ENCODE data around the gene PER2.

Gene PER2

DNA sequence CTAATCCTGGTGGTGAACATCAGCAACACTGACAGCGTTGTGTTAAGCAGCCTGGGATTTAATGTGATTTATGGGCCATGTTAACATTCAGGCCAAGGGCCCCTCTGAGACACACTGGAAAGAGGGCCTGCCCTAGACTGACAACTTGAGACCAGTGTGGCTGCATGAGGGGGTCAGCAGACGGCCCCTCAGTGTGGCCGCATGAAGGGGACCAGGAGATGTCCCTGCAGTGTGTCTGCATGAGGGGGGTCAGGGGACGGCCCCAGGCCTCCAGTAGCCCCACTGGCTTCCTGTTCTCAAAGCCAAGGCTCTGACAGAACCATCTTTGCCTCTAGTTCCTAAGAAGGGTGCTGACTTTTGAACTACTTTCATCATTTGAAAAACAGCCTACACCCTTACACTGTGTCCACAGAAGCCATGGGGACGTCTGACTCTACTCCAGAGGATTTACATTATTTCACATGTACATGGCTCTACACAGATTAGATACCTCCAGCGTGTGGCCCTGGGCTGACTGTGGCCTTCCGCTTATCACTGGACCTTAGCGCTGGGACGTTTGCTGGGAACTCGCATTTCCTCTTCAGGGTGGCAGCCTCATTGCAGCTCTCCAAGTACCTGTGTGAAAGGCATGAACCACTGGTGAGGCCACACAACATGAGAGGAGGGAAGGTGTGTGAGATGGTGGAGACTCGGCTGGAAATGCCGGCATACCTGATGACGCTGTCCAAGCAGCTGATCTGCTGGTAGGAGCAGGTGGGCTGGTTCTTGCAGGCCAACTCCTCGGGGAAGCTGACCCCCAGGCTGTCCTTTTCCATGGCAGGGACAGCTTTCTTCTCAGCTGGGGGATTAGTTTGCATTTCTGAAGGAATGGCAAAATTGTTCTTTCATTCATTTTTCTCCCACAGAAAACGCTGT, 30.4 kb downstream of the PER2 start:
- no peak for DNase-seq (ENCODE audit: extremely low spot score)
- no peak for TF ChIP-seq SUZ12 (IDR thresholded peaks at IDR 0.05)
- TF ChIP-seq FOXM1 (IDR thresholded peaks at IDR 0.05; ENCODE audit: borderline replicate concordance): no peak
- TF ChIP-seq BHLHE40 (IDR thresholded peaks at IDR 0.05; ENCODE audit: borderline replicate concordance): no peak
- TF ChIP-seq ARNT (IDR thresholded peaks at IDR 0.05): no peak
- no peak for TF ChIP-seq ELF4 (IDR thresholded peaks at IDR 0.05)
- no peak for TF ChIP-seq FOXK2 (IDR thresholded peaks at IDR 0.05)
- no peak for TF ChIP-seq L3MBTL2 (conservative IDR thresholded peaks at IDR 0.05)
- TF ChIP-seq TARDBP (IDR thresholded peaks at IDR 0.05): no peak
- no peak for TF ChIP-seq ZNF384 (IDR thresholded peaks at IDR 0.05)
- TF ChIP-seq LEF1 (IDR thresholded peaks at IDR 0.05; ENCODE audit: borderline replicate concordance): no peak
- TF ChIP-seq, protein P1, sequence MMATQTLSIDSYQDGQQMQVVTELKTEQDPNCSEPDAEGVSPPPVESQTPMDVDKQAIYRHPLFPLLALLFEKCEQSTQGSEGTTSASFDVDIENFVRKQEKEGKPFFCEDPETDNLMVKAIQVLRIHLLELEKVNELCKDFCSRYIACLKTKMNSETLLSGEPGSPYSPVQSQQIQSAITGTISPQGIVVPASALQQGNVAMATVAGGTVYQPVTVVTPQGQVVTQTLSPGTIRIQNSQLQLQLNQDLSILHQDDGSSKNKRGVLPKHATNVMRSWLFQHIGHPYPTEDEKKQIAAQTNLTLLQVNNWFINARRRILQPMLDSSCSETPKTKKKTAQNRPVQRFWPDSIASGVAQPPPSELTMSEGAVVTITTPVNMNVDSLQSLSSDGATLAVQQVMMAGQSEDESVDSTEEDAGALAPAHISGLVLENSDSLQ (IDR thresholded peaks at IDR 0.05): no peak
- TF ChIP-seq NFRKB (IDR thresholded peaks at IDR 0.05): no peak
- TF ChIP-seq FOXA1 (IDR thresholded peaks at IDR 0.05): no peak
- TF ChIP-seq HDGF (IDR thresholded peaks at IDR 0.05; ENCODE audit: borderline replicate concordance): no peak
- TF ChIP-seq CTBP1 (IDR thresholded peaks at IDR 0.05; ENCODE audit: borderline replicate concordance): no peak
- no peak for TF ChIP-seq SP1 (IDR thresholded peaks at IDR 0.05)
- ChIA-PET CTCF (no interaction called here), POLR2A (no interaction called here)

DNA sequence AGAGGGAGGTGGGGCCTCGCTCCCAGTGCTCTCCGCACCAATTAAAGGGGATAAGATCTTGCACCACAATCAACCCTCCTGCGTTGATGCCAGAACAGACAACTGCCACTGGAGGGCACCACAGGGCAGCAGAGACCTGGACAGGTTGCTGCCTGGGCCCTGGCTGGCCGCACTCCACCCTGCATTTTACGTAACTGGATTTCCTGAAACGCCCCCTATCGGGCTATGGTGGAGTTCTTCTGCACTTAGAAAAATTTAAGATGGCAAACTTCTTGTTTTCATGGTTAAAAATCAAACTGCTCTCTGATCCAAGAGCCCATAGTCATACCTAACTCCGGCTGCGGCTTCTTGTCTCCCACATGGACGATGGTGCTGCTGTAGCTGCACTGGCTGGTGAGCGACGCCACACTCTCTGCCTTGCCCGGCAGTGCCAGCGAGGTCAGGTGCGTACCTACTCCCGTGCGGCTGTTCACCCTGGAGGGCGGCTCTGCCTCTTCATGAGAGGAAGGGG, 31.8 kb downstream of the PER2 start:
- ChIA-PET POLR2A (no interaction called here), CTCF (no interaction called here)
- DNase-seq (ENCODE audit: extremely low spot score): peak; percentile 90
- TF ChIP-seq L3MBTL2 (conservative IDR thresholded peaks at IDR 0.05): no peak
- no peak for TF ChIP-seq SP1 (IDR thresholded peaks at IDR 0.05)
- no peak for TF ChIP-seq ZNF384 (IDR thresholded peaks at IDR 0.05)
- TF ChIP-seq SUZ12 (IDR thresholded peaks at IDR 0.05): no peak
- TF ChIP-seq, protein P1 (IDR thresholded peaks at IDR 0.05): no peak
- no peak for TF ChIP-seq FOXM1 (IDR thresholded peaks at IDR 0.05; ENCODE audit: borderline replicate concordance)

DNA sequence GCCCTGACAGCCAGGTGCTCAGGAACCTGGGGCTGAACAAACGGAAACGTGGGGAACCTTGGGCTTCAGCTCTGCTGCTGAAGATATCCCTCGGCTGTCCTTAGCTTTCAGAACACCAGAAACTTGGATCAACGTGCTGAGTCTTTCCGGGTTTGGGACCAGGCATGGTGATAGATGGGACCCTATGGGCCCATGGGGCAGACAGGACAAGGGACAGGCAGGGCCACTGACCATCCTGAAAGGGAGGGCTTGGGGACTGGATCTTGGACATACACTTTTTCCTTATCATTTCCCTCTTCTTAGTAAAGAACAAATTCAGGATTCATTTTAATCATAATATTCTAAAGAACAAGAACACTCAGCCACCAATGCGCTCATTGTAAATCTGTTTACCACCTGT, 32.3 kb downstream of the PER2 start:
- POLR2A ChIA-PET: no interaction called here
- no peak for TF ChIP-seq FOXM1 (IDR thresholded peaks at IDR 0.05; ENCODE audit: borderline replicate concordance)
- no peak for TF ChIP-seq L3MBTL2 (conservative IDR thresholded peaks at IDR 0.05)
- no peak for TF ChIP-seq ELF4 (IDR thresholded peaks at IDR 0.05)
- TF ChIP-seq TARDBP (IDR thresholded peaks at IDR 0.05): no peak
- no peak for TF ChIP-seq BHLHE40 (IDR thresholded peaks at IDR 0.05; ENCODE audit: borderline replicate concordance)
- no peak for TF ChIP-seq FOXK2 (IDR thresholded peaks at IDR 0.05)
- no peak for TF ChIP-seq ARNT (IDR thresholded peaks at IDR 0.05)
- no peak for TF ChIP-seq CTBP1 (IDR thresholded peaks at IDR 0.05; ENCODE audit: borderline replicate concordance)
- TF ChIP-seq NFRKB (IDR thresholded peaks at IDR 0.05): no peak
- TF ChIP-seq, protein P1 (IDR thresholded peaks at IDR 0.05): no peak
- TF ChIP-seq LEF1 (IDR thresholded peaks at IDR 0.05; ENCODE audit: borderline replicate concordance): no peak
- no peak for TF ChIP-seq FOXA1 (IDR thresholded peaks at IDR 0.05)
- TF ChIP-seq SP1 (IDR thresholded peaks at IDR 0.05): no peak
- TF ChIP-seq ZNF384 (IDR thresholded peaks at IDR 0.05): no peak
- TF ChIP-seq HDGF (IDR thresholded peaks at IDR 0.05; ENCODE audit: borderline replicate concordance): no peak
- no peak for TF ChIP-seq SUZ12 (IDR thresholded peaks at IDR 0.05)
- no peak for DNase-seq (ENCODE audit: extremely low spot score)
- CTCF ChIA-PET: no interaction called here

DNA sequence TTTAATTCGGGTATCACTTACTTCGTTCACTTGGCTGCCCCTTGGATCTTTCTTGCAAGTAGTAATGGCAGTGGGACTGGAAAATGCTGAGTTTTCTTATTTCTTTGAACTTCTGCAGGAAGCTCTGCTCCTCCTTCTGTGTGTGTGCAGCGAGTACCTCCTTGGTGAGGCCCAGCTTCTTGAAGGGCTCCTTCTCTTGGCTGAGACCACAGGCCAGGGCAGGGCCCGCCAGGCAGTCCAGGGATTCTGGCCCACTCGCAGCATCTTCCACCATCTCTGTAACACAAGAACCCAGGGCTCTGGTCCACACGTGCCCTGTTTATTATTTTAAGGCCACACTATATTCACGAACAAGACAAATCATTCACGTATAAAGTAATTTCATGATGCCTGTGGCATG, 32.8 kb downstream of the PER2 start:
- no peak for DNase-seq (ENCODE audit: extremely low spot score)
- CTCF ChIA-PET: no interaction called here
- POLR2A ChIA-PET: no interaction called here
- TF ChIP-seq BHLHE40 (IDR thresholded peaks at IDR 0.05; ENCODE audit: borderline replicate concordance) (no peak), HDGF (IDR thresholded peaks at IDR 0.05; ENCODE audit: borderline replicate concordance) (no peak), ZNF384 (IDR thresholded peaks at IDR 0.05) (no peak), SP1 (IDR thresholded peaks at IDR 0.05) (no peak)
- TF ChIP-seq, protein P1 (IDR thresholded peaks at IDR 0.05): no peak

DNA sequence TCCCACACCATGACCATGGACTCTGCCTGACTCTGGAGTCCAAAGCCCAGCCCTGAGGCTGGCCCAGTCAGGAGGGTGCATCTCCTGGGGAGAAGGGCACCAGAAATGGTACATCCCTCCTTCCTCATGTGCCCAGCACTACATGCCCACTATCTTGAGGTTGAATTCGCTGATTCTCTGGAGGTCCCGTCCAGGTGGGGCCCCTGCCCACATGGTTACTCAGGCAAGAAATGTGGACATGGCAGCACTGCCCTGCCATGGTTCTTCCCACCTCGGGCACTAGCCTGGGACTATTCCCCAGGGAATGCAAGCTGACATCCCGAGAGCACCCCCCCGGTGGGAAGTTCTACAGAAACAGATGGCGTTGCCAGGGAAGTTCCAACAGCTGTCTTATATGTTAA, 33.3 kb downstream of the PER2 start:
- no peak for DNase-seq (ENCODE audit: extremely low spot score)
- TF ChIP-seq FOXK2 (IDR thresholded peaks at IDR 0.05): no peak
- TF ChIP-seq SUZ12 (IDR thresholded peaks at IDR 0.05): no peak
- no peak for TF ChIP-seq L3MBTL2 (conservative IDR thresholded peaks at IDR 0.05)
- no peak for TF ChIP-seq TARDBP (IDR thresholded peaks at IDR 0.05)
- TF ChIP-seq LEF1 (IDR thresholded peaks at IDR 0.05; ENCODE audit: borderline replicate concordance): no peak
- no peak for TF ChIP-seq HDGF (IDR thresholded peaks at IDR 0.05; ENCODE audit: borderline replicate concordance)
- TF ChIP-seq, protein P1 (IDR thresholded peaks at IDR 0.05): no peak
- TF ChIP-seq ELF4 (IDR thresholded peaks at IDR 0.05): no peak
- CTCF ChIA-PET: no interaction called here
- POLR2A ChIA-PET: no interaction called here

All from HEK293T (cell line).